GM18511 (cell line): ENCODE measurements around the gene PEAK1.
"Not testable (repeated sequence)": the region's sequence is repeated elsewhere in the genome, so short reads cannot be mapped to it uniquely, and the experiment has no call there.

Source experiments
- ATAC-seq: cut with Tn5 transposase; IDR thresholded peaks from one replicate; pipeline ENCODE4 v1.9.1; 2021; ENCODE audit warnings: mild to moderate bottlenecking, moderate library complexity; ENCODE audit not compliant: unreplicated experiment

Gene PEAK1

GRCh38 chr15:77406846-77407245 is 13.1 kb downstream of the PEAK1 start:
- ATAC-seq, result no peak

- ATAC-seq, result not testable (repeated sequence)
Observed at GRCh38 chr15:77406173-77406759, 13.6 kb downstream of the PEAK1 start.

- ATAC-seq, result no peak
Observed at GRCh38 chr15:77402740-77403379, 17.0 kb downstream of the PEAK1 start.

- no peak for ATAC-seq
Observed at GRCh38 chr15:77400258-77400657, 19.6 kb downstream of the PEAK1 start.

GRCh38 chr15:77398927-77399326 is 21.0 kb downstream of the PEAK1 start:
- no peak for ATAC-seq

GRCh38 chr15:77396692-77397091 is 23.2 kb downstream of the PEAK1 start:
- ATAC-seq, result no peak

- no peak for ATAC-seq
Observed at GRCh38 chr15:77395013-77395774, 24.7 kb downstream of the PEAK1 start.

GRCh38 chr15:77393471-77393840 is 26.4 kb downstream of the PEAK1 start:
- ATAC-seq, result no peak

GRCh38 chr15:77392762-77393470 is 27.0 kb downstream of the PEAK1 start:
- no peak for ATAC-seq

GRCh38 chr15:77391372-77391951 is 28.4 kb downstream of the PEAK1 start:
- ATAC-seq, result no peak

- no peak for ATAC-seq
Observed at GRCh38 chr15:77387365-77388105, 32.4 kb downstream of the PEAK1 start.

GRCh38 chr15:77386626-77387025 is 33.3 kb downstream of the PEAK1 start:
- ATAC-seq, result no peak

- no peak for ATAC-seq
Observed at GRCh38 chr15:77384589-77385359, 35.1 kb downstream of the PEAK1 start.

- ATAC-seq, result no peak
Observed at GRCh38 chr15:77384086-77384485, 35.8 kb downstream of the PEAK1 start.

- ATAC-seq, result no peak
Observed at GRCh38 chr15:77380033-77380432, 39.9 kb downstream of the PEAK1 start.

GRCh38 chr15:77376770-77377169 is 43.1 kb downstream of the PEAK1 start:
- ATAC-seq, result no peak

- ATAC-seq, result no peak
Observed at GRCh38 chr15:77375133-77375532, 44.8 kb downstream of the PEAK1 start.

- no peak for ATAC-seq
Observed at GRCh38 chr15:77373441-77373840, 46.5 kb downstream of the PEAK1 start.

- ATAC-seq, result no peak
Observed at GRCh38 chr15:77371850-77372563, 47.9 kb downstream of the PEAK1 start.
